GM06990 (cell line): Measurements from ENCODE around the gene CPD.

Experiments
- DNase-seq: peaks from one replicate; pipeline ENCODE4 v3.0.0-alpha.2; 2011; ENCODE audit not compliant: insufficient read length; ENCODE audit errors: extremely low read depth
- H3K27me3 ChIP-seq: replicated peaks from 2 replicates; pipeline ENCODE4 v1.6.0; 2011; ENCODE audit warnings: low read length; ENCODE audit not compliant: control insufficient read depth, insufficient read depth
- H3K36me3 ChIP-seq: 2 replicates; pipeline ENCODE4 v1.5.1; 2011; ENCODE audit warnings: low read length; ENCODE audit not compliant: control insufficient read depth, insufficient read depth
- H3K4me3 ChIP-seq: replicated peaks from 2 replicates; pipeline ENCODE4 v1.5.1; 2011; ENCODE audit warnings: low read depth, mild to moderate bottlenecking, control low read depth, low read length
- TF ChIP-seq, protein P1 (sequence below): IDR thresholded peaks from 2 replicates; pipeline ENCODE4 v1.5.1; 2011; ENCODE audit warnings: low read length, control low read depth, mild to moderate bottlenecking, inconsistent platforms; ENCODE audit not compliant: insufficient read depth, poor library complexity, severe bottlenecking

The CPD gene

DNA sequence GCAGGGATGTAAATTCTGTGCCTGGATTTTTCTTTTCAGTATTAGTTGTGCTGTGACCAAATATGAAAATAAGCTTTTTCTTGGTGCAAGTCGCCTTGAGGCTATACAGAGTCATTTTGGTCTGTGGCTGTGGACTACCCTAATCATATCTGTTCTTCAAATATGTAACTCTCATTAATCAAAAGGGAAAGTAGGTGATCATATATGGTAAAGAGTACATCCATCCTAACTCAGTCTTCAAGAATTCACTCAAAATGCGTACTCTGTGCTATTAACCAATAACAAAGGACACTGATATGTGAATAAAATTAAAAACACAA, 2.6 kb downstream of the CPD start:
- Histone ChIP-seq H3K36me3 (no peaks in the 10 kb centered on the region; the same call in 1 of the 2 replicates), H3K27me3 (no peaks in the 10 kb centered on the region), H3K4me3 (no peak overlapping the region)
- no peak for DNase-seq
- TF ChIP-seq, protein P1, sequence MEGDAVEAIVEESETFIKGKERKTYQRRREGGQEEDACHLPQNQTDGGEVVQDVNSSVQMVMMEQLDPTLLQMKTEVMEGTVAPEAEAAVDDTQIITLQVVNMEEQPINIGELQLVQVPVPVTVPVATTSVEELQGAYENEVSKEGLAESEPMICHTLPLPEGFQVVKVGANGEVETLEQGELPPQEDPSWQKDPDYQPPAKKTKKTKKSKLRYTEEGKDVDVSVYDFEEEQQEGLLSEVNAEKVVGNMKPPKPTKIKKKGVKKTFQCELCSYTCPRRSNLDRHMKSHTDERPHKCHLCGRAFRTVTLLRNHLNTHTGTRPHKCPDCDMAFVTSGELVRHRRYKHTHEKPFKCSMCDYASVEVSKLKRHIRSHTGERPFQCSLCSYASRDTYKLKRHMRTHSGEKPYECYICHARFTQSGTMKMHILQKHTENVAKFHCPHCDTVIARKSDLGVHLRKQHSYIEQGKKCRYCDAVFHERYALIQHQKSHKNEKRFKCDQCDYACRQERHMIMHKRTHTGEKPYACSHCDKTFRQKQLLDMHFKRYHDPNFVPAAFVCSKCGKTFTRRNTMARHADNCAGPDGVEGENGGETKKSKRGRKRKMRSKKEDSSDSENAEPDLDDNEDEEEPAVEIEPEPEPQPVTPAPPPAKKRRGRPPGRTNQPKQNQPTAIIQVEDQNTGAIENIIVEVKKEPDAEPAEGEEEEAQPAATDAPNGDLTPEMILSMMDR: no peak

DNA sequence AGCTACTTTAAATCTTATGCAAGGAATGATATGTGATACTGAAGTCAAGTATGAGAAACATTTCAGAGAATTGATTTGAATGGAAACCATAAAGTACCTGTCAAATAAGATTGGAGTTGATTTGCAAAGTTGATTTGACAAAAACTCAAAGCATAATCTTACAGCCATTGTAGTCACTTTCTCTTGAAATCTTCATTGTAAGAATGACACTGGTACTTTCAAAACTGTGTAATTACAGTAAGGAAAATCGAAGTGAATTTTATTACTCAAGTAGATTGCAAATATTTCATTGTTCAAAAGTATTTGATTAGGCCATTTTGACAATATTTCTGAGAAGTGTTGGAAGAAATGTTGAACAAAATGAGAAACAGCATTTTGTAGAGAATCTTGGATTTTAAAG, 3.6 kb downstream of the CPD start:
- Histone ChIP-seq H3K36me3 (no peaks in the 10 kb centered on the region; the same call in 1 of the 2 replicates), H3K4me3 (no peak overlapping the region)

DNA sequence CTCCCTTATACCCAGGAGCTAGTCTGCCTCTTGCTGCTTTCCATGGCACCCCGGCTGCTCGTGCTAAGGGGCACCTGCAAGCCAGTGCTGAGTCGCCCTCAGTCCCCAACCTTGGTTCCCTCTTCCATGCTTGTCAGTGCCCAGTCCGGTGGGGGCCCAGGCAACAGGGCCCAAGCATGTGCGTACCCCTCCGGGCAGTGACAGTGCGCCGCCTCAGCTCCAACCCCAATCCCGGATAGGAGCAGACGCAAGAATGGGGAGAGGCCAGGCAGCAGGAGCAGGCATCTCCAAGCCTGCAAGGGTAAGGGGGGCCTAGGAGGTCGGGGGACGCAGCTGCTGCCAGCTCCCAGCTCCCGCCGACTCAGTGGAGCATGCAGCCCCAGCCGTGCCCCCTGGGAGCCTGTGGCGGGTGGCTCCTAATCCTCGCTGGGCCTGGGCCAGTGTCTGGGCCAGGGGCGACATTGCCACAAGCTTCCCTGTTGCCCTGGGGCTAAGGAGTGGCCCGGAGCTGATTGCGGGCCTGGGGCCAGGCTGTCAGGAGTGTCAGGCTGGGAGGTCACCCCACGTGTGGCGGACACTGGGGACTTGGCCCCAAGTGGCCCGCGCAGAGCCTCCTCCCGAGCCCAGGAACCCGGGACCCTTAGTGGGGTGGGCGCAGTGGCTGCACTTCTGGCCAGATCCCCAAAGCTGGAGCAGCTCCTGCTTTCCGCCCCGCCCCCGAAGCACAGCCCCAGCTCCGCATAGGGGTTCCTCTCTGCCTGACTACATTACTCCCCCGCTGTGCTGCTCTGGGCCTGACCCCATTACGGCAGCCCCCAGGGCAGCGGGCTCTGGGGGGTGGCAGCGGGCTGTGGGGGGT, 9.8 kb downstream of the CPD start:
- Histone ChIP-seq H3K4me3 (no peak overlapping the region), H3K27me3 (no peaks in the 10 kb centered on the region), H3K36me3 (peaks cover 2% of the 10 kb centered on the region)
- no peak for DNase-seq
- TF ChIP-seq, protein P1: no peak

More for the DNA sequence above, 3.6 kb downstream of the CPD start:
- TF ChIP-seq, protein P1: no peak
- H3K27me3 ChIP-seq: no peaks in the 10 kb centered on the region
- no peak for DNase-seq

DNA sequence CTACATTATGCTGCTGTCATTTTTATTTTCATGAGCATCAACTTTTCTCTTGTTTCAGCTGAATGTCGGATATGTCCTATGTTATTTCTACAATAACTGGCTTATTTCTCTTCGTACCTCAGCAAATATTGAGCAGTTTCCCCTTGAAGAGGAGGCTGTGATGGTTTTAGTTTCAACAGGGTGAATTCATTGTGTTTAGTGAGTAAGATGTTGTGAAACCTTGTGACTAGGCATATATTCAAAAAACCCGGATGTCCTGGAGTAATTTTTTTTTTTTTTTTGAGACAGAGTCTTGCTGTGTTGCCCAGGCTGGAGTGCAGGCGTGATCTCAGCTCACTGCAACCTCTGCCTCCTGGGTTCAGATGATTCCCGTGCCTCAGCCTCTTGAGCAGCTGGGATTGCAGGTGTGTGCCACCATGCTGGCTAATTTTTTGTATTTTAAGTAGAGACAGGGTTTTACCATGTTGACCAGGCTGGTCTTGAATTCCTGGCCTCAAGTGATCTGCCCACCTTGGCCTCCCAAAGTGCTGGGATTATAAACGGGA, 11.1 kb downstream of the CPD start:
- no peaks in the 10 kb centered on the region for H3K27me3 ChIP-seq
- TF ChIP-seq, protein P1: no peak
- no peak overlapping the region for H3K4me3 ChIP-seq
- no peak for DNase-seq
- H3K36me3 ChIP-seq: peaks cover 2% of the 10 kb centered on the region

DNA sequence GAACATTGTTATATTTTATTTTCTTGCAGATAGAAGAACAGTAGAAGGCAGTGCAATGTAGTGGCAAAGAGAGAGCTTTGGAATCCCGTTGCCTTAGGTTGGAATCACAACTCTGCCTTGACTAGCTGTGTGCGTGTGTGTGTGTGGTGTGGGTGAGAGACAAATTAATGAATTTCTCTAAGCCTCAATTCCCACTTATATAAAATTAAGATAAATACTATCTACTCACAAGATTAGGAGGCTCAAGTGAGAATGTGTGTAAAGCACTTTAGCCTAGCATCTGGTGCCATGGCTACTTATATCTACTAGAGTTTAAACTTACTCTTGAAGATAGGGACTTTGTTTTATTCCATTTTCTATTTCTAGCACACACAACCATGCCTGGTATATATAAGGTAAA, 12.8 kb downstream of the CPD start:
- no peak for DNase-seq
- Histone ChIP-seq H3K36me3 (peaks cover 2% of the 10 kb centered on the region; the same call in 1 of the 2 replicates), H3K4me3 (no peak overlapping the region), H3K27me3 (no peaks in the 10 kb centered on the region)
- TF ChIP-seq, protein P1: no peak
